Hepatocyte (in vitro differentiated cells): Measurements from ENCODE around the gene SNX32.

Source experiments
- EZH2phosphoT487 ChIP-seq: fragments of 200-600 bp; sonication (generic); IDR thresholded peaks from one replicate; pipeline ENCODE4 v1.6.1; 2018; ENCODE audit warnings: antibody characterized with exemption, mild to moderate bottlenecking, low read depth, moderate library complexity; ENCODE audit not compliant: unreplicated experiment, severe bottlenecking
- TF ChIP-seq, protein P1 (sequence below): fragments of 200-600 bp; sonication (generic); IDR thresholded peaks from 2 replicates; pipeline ENCODE4 v1.5.1; 2016; ENCODE audit warnings: antibody characterized with exemption, mild to moderate bottlenecking; ENCODE audit not compliant: poor library complexity

DNA sequence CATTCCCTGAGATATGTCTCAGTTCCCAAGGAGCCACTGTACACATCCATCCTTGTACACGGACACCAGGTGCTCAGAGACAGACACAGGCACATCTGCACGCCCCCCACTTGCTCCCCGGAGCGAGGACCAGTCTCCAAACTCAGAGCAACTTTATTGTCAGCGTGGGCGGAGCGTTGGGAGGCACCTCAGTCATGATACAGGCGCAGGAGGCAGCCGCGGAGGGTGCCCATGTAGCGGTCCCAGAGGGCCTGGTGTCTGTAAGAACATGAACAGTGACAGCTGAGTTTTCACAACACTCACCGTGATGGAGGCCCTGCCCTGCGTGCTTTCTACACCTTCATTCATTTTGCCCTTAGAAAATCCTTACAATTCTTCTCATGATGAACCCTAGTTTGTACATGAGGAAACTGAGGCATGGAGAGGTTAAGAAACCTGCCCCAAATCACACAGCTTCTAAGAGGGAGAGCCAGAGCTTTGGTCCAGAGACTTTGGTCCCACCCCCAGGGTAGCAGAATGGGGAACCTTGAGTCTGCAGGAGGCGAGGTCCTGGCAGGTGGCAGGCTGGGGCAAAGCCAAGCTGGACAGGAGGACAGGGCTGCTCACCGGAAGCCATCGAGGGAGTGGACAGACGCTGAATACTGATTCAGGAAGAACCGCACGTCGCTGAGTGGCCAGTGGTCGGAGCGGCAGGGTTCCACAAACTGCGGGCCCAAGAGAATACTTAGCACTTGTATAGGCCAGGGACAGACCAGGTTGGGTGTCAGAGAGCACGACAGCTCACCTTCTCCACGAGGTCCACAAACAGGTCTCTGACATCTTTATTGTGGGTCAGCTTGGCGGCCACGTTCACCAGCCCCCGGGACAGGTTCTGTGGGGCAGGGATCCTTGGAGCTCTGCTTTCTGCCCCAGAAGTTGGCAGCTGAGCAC is 50.3 kb downstream of the SNX32 start:
- TF ChIP-seq, protein P1, sequence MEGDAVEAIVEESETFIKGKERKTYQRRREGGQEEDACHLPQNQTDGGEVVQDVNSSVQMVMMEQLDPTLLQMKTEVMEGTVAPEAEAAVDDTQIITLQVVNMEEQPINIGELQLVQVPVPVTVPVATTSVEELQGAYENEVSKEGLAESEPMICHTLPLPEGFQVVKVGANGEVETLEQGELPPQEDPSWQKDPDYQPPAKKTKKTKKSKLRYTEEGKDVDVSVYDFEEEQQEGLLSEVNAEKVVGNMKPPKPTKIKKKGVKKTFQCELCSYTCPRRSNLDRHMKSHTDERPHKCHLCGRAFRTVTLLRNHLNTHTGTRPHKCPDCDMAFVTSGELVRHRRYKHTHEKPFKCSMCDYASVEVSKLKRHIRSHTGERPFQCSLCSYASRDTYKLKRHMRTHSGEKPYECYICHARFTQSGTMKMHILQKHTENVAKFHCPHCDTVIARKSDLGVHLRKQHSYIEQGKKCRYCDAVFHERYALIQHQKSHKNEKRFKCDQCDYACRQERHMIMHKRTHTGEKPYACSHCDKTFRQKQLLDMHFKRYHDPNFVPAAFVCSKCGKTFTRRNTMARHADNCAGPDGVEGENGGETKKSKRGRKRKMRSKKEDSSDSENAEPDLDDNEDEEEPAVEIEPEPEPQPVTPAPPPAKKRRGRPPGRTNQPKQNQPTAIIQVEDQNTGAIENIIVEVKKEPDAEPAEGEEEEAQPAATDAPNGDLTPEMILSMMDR: no peak
- TF ChIP-seq EZH2phosphoT487: no peak
